Panc1 (cell line): ENCODE measurements around the gene RIMKLA. TPM values are rescaled to one million over a fixed set of nuclear protein-coding genes. Genes with fewer than 3 reads are reported as not detected.

Source experiments
- ATAC-seq: fragments of 200-7000 bp; cut with Tn5 transposase; 2 replicates; pipeline ENCODE4 v1.9.1; 2020; ENCODE audit warnings: mild to moderate bottlenecking, moderate library complexity
- BruUV-seq: library from RNA; stranded (reverse); fragments of 400-500 nt; replicated peaks from 2 replicates; lab custom pipeline; 2021; lab: Mats Ljungman, UMichigan
- CTCF ChIA-PET: fragments of 300-600 bp; sonication (Branson Sonifier 250); formaldehyde crosslinking; loops from one replicate; lab custom pipeline; 2022; ENCODE audit warnings: antibody characterized with exemption; lab: Charles Lee
- POLR2A ChIA-PET: fragments of 300-600 bp; sonication (Branson Sonifier 250); formaldehyde crosslinking; loops from one replicate; lab custom pipeline; 2022; ENCODE audit warnings: antibody characterized with exemption; lab: Charles Lee
- DNase-seq: peaks from one replicate; pipeline ENCODE4 v3.0.0-alpha.2; 2010; ENCODE audit warnings: low read depth, low spot score
- H3K27ac ChIP-seq: 2 replicates; pipeline ENCODE4 v1.5.1; 2011; ENCODE audit warnings: mild to moderate bottlenecking, low read length, inconsistent platforms
- H3K27me3 ChIP-seq: fragments of 200-500 bp; sonication (Bioruptor generic); 2 replicates; pipeline ENCODE4 v1.6.0; 2014; ENCODE audit warnings: low read length, inconsistent platforms; ENCODE audit not compliant: control insufficient read depth, insufficient read depth
- H3K36me3 ChIP-seq: fragments of 200-500 bp; sonication (Bioruptor generic); 2 replicates; pipeline ENCODE4 v1.5.1; 2014; ENCODE audit warnings: inconsistent platforms, mild to moderate bottlenecking, low read length, moderate library complexity; ENCODE audit not compliant: control insufficient read depth, insufficient read depth
- H3K4me1 ChIP-seq: 2 replicates; pipeline ENCODE4 v1.5.1; 2011; ENCODE audit warnings: inconsistent platforms, mild to moderate bottlenecking, low read length, moderate library complexity; ENCODE audit not compliant: control insufficient read depth, insufficient read depth
- H3K4me3 ChIP-seq, 2 experiments: 2 replicates each; pipeline ENCODE4 v1.5.1; 2011 to 2012; ENCODE audit warnings: low read depth in 2 of 2, low read length in 2 of 2, mild to moderate bottlenecking in 2 of 2, inconsistent platforms in 1 of 2, moderate library complexity in 1 of 2
- H3K9me3 ChIP-seq: fragments of 200-500 bp; sonication (Bioruptor generic); 2 replicates; pipeline ENCODE4 v1.5.1; 2014; ENCODE audit warnings: low read depth, mild to moderate bottlenecking, inconsistent platforms, low read length, moderate library complexity; ENCODE audit not compliant: control insufficient read depth, insufficient read depth
- POLR2AphosphoS5 ChIP-seq: IDR thresholded peaks from 2 replicates; pipeline ENCODE4 v1.6.1; 2012; ENCODE audit warnings: mild to moderate bottlenecking, low read depth, low read length, moderate library complexity
- SIN3A ChIP-seq: IDR thresholded peaks from 2 replicates; pipeline ENCODE4 v1.6.1; 2012; ENCODE audit warnings: low read depth, mild to moderate bottlenecking, low read length, moderate library complexity, borderline replicate concordance; ENCODE audit not compliant: insufficient read depth
- TCF7L2 ChIP-seq: IDR thresholded peaks from 2 replicates; pipeline ENCODE4 v1.6.1; 2011; ENCODE audit warnings: mild to moderate bottlenecking, low read depth, low read length, inconsistent platforms
- in situ Hi-C: cut with HindIII; loops from 2 replicates; pipeline ENCODE4 v1.10.0; 2016; ENCODE audit warnings: low sequenced_read_pairs, low pct_unique_long_range_greater_than_20kb
- intact Hi-C: fragments of 100-400 bp; cut with micrococcal nuclease; formaldehyde crosslinking; loops from one replicate; pipeline ENCODE4 v1.10.0; 2022; ENCODE audit not compliant: unreplicated experiment
- total RNA-seq: library from RNA; stranded (reverse); gene quantifications from one replicate; pipeline ENCODE4 v1.2.1, GENCODE V29; 2021; ENCODE audit not compliant: unreplicated experiment
- TF ChIP-seq, protein P1 (sequence below): fragments of 450-650 bp; IDR thresholded peaks from 2 replicates; pipeline ENCODE4 v1.5.1; 2017; ENCODE audit warnings: mild to moderate bottlenecking
- TF ChIP-seq, protein P2 (sequence below), 2 experiments: IDR thresholded peaks; 2 replicates each; pipeline ENCODE4 v1.6.1; 2011 to 2012; ENCODE audit warnings: low read depth in 2 of 2, control low read depth in 1 of 2, low read length in 1 of 2, mild to moderate bottlenecking in 1 of 2, moderate library complexity in 1 of 2; ENCODE audit not compliant: insufficient read depth in 1 of 2

Gene RIMKLA
- total RNA-seq, 1 experiment from 2014 or later = 13.6 TPM

DNA sequence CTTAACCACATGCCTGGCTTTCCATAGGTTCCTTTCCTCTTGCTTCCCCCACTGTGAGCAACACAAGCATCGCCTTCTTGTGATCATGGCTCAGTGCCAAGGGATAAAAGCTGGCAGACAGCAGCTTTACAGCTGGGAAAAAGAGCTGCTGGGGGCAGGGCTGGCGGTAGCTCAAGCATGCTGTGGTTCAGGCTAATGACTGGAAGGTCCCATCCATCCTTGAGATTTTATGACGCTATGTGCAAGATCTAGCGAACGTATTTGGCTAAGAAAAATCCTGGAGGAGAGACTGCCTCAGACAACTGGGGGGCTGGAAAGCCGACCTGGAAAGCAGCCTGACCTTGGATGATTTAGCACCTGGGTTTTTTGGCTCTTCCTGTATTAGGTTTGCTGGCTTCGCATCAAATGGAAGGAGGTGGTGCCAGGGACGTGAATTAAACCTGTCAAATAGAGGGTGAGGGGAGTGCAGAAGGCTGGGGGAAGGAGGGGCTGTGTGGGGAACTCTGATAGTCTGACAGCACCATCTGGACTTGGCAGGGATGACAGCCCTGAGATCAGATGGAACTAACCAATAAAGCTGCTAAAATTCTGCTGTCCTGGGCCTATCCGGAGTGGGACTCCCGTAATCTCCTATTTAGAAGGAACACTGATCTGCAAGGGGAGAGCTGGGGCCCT, 40.5 kb downstream of the RIMKLA start:
- DNase-seq = no peak
- Histone ChIP-seq H3K9me3 (no peaks in the 10 kb centered on the region), H3K4me3 (no peak overlapping the region), H3K27me3 (no peaks in the 10 kb centered on the region), H3K36me3 (no peaks in the 10 kb centered on the region), H3K4me1 (no peaks in the 10 kb centered on the region), H3K27ac (no peak overlapping the region)
- intact Hi-C loops = no loop called here
- in situ Hi-C loops = no loop called here
- BruUV-seq = no TSS peak
- ChIA-PET POLR2A (no interaction called here), CTCF (no interaction called here)
- ATAC-seq = no peak
- TF ChIP-seq TCF7L2 = no peak

DNA sequence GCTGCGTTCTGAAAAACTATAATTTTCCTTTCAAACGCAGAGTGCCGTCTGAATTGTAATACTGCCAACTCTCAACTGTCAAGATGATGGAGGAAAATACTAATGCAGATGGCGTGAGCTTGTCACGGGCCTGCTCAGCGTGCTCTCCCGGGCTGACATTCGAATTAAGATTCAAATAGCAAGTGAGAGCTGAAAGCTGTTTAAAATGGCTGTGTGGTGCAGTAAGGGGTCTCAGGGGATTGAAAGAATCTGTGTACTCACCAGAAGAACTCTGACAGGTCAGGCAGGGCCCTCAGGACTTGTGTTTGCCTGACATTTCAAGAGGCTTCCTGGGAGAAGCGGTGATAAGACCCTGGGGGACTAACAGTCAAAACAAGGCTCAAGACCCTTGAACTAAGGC, 42.1 kb downstream of the RIMKLA start:
- no peak overlapping the region for H3K4me3 ChIP-seq
- POLR2A ChIA-PET = no interaction called here

More for the DNA sequence above, 42.1 kb downstream of the RIMKLA start:
- Histone ChIP-seq H3K27ac (no peak overlapping the region), H3K4me1 (no peaks in the 10 kb centered on the region), H3K36me3 (no peaks in the 10 kb centered on the region), H3K27me3 (no peaks in the 10 kb centered on the region), H3K9me3 (no peaks in the 10 kb centered on the region)
- DNase-seq (no peak), ATAC-seq (no peak)
- CTCF ChIA-PET = no interaction called here
- intact Hi-C loops = no loop called here
- in situ Hi-C loops = no loop called here
- TF ChIP-seq, protein P1, sequence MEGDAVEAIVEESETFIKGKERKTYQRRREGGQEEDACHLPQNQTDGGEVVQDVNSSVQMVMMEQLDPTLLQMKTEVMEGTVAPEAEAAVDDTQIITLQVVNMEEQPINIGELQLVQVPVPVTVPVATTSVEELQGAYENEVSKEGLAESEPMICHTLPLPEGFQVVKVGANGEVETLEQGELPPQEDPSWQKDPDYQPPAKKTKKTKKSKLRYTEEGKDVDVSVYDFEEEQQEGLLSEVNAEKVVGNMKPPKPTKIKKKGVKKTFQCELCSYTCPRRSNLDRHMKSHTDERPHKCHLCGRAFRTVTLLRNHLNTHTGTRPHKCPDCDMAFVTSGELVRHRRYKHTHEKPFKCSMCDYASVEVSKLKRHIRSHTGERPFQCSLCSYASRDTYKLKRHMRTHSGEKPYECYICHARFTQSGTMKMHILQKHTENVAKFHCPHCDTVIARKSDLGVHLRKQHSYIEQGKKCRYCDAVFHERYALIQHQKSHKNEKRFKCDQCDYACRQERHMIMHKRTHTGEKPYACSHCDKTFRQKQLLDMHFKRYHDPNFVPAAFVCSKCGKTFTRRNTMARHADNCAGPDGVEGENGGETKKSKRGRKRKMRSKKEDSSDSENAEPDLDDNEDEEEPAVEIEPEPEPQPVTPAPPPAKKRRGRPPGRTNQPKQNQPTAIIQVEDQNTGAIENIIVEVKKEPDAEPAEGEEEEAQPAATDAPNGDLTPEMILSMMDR = no peak
- TF ChIP-seq POLR2AphosphoS5 (no peak), SIN3A (no peak), TCF7L2 (no peak)
- TF ChIP-seq, protein P2, sequence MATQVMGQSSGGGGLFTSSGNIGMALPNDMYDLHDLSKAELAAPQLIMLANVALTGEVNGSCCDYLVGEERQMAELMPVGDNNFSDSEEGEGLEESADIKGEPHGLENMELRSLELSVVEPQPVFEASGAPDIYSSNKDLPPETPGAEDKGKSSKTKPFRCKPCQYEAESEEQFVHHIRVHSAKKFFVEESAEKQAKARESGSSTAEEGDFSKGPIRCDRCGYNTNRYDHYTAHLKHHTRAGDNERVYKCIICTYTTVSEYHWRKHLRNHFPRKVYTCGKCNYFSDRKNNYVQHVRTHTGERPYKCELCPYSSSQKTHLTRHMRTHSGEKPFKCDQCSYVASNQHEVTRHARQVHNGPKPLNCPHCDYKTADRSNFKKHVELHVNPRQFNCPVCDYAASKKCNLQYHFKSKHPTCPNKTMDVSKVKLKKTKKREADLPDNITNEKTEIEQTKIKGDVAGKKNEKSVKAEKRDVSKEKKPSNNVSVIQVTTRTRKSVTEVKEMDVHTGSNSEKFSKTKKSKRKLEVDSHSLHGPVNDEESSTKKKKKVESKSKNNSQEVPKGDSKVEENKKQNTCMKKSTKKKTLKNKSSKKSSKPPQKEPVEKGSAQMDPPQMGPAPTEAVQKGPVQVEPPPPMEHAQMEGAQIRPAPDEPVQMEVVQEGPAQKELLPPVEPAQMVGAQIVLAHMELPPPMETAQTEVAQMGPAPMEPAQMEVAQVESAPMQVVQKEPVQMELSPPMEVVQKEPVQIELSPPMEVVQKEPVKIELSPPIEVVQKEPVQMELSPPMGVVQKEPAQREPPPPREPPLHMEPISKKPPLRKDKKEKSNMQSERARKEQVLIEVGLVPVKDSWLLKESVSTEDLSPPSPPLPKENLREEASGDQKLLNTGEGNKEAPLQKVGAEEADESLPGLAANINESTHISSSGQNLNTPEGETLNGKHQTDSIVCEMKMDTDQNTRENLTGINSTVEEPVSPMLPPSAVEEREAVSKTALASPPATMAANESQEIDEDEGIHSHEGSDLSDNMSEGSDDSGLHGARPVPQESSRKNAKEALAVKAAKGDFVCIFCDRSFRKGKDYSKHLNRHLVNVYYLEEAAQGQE (IDR thresholded peaks at IDR 0.05; ENCODE audit: insufficient read depth in 1 of 2, low read depth in 2 of 2, low read length in 1 of 2) = no peak
- no TSS peak for BruUV-seq
